Astrocyte of the spinal cord (primary cell): Measurements from ENCODE around the gene GLIS2.

ENCODE experiments used
- DNase-seq: peaks from one replicate; pipeline ENCODE4 v3.0.0; 2011; ENCODE audit warnings: low read depth, low spot score
- H3K4me3 ChIP-seq: 2 replicates; pipeline ENCODE4 v1.5.1; 2011; ENCODE audit warnings: low read depth, mild to moderate bottlenecking, low read length, moderate library complexity
- in situ Hi-C: cut with HindIII; loops from 2 replicates; pipeline ENCODE4 v1.10.0; 2017; ENCODE audit warnings: low sequenced_read_pairs
- TF ChIP-seq, protein P1 (sequence below): IDR thresholded peaks from 2 replicates; pipeline ENCODE4 v1.5.1; 2012; ENCODE audit warnings: low read depth, mild to moderate bottlenecking, low read length, inconsistent platforms

GLIS2 gene

GRCh38 chr16:4364196-4365013, 48.5 kb downstream of the GLIS2 start:
- DNase-seq = no peak
- TF ChIP-seq, protein P1, sequence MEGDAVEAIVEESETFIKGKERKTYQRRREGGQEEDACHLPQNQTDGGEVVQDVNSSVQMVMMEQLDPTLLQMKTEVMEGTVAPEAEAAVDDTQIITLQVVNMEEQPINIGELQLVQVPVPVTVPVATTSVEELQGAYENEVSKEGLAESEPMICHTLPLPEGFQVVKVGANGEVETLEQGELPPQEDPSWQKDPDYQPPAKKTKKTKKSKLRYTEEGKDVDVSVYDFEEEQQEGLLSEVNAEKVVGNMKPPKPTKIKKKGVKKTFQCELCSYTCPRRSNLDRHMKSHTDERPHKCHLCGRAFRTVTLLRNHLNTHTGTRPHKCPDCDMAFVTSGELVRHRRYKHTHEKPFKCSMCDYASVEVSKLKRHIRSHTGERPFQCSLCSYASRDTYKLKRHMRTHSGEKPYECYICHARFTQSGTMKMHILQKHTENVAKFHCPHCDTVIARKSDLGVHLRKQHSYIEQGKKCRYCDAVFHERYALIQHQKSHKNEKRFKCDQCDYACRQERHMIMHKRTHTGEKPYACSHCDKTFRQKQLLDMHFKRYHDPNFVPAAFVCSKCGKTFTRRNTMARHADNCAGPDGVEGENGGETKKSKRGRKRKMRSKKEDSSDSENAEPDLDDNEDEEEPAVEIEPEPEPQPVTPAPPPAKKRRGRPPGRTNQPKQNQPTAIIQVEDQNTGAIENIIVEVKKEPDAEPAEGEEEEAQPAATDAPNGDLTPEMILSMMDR = no peak
- in situ Hi-C loops = no loop called here
- H3K4me3 ChIP-seq = no peak overlapping the region

GRCh38 chr16:4365014-4365406, 49.1 kb downstream of the GLIS2 start:
- in situ Hi-C loops = no loop called here
- DNase-seq = no peak
- TF ChIP-seq, protein P1 = no peak
- H3K4me3 ChIP-seq = no peak overlapping the region

DNA sequence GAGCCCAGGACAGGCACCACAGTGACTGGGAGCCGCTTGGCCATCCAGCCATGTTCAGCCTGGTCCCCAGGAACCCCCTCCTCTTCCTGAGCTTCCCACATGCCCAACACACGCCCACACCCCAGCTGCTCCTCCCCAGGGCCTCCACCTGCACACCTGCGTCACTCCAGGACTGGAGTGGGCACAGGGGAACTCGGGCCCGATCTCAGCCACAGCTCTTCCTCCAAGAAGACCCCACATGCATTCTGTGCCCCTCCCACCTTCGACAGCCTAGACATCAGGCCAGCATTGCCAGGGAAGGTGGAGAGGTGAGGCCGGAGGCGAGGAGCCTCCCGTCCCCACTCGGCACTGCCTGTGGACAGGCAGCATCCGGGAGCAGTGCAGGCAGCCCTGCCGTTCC, 49.7 kb downstream of the GLIS2 start:
- TF ChIP-seq, protein P1 = no peak
- DNase-seq = no peak
- no peak overlapping the region for H3K4me3 ChIP-seq
- in situ Hi-C loops = no loop called here

GRCh38 chr16:4366016-4366415, 50.1 kb downstream of the GLIS2 start:
- DNase-seq = no peak
- no peak overlapping the region for H3K4me3 ChIP-seq
- in situ Hi-C loops = no loop called here
- TF ChIP-seq, protein P1 = no peak

DNA sequence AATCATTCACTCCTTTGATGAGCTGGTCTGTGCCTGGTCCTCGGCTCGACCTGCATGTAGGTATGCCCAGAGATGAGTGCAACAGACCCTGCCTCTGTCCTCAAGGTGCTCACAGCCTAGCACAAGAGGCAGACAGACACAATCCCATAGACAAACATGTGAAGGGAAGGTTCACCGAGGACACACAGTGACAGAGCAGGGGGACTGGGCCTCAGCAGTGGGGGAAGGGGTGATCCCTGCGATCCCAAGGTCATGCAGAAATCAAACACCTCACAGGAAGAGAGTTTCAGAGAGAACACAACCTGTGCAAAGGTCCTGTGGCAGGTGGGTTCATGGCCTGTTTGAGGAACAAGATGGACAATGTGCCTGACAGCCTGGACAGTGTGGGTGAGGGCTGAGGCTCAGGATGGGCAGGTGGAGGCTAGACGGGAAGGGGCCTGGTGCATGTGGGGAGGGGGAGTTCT, 51.6 kb downstream of the GLIS2 start:
- TF ChIP-seq, protein P1 = no peak
- no peak overlapping the region for H3K4me3 ChIP-seq
- DNase-seq = no peak
- in situ Hi-C loops = no loop called here

- no peak overlapping the region for H3K4me3 ChIP-seq
- DNase-seq = no peak
- TF ChIP-seq, protein P1 = no peak
- in situ Hi-C loops = no loop called here
Observed at GRCh38 chr16:4369007-4369733, 53.3 kb downstream of the GLIS2 start.
